GM19468 (cell line): ENCODE results near the gene CYREN.

Experiments used
- ATAC-seq: cut with Tn5 transposase; IDR thresholded peaks from one replicate; pipeline ENCODE4 v1.9.1; 2021; ENCODE audit warnings: mild to moderate bottlenecking, moderate library complexity, moderate number of reproducible peaks; ENCODE audit not compliant: unreplicated experiment; ENCODE audit errors: extremely low read depth

Gene CYREN

GRCh38 chr7:135197906-135198655 is 27.6 kb upstream of the CYREN start:
- no peak for ATAC-seq

- no peak for ATAC-seq
These were observed 26.8 kb upstream of the CYREN start for GRCh38 chr7:135197343-135197742.

- no peak for ATAC-seq
These were observed 25.6 kb upstream of the CYREN start for GRCh38 chr7:135195968-135196629.

DNA sequence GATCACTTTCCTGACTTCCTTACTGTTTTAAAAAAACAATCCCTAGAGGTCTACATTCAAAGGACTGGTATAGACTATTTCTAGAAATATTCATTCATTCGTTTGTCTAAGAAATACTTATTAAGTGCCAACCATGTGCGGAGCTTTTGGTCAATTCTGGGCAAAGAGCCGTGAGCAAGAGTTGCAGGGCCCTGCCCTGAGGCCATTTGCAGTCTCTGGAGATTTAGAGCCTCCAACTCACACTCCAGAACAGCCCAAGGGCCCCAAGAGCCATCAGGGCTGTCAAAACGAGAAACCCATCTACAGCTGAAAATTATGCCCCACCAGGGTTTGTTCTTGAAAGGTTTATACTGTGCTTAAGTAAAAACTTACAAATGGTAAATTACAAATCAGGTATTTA is 24.6 kb upstream of the CYREN start:
- no peak for ATAC-seq

DNA sequence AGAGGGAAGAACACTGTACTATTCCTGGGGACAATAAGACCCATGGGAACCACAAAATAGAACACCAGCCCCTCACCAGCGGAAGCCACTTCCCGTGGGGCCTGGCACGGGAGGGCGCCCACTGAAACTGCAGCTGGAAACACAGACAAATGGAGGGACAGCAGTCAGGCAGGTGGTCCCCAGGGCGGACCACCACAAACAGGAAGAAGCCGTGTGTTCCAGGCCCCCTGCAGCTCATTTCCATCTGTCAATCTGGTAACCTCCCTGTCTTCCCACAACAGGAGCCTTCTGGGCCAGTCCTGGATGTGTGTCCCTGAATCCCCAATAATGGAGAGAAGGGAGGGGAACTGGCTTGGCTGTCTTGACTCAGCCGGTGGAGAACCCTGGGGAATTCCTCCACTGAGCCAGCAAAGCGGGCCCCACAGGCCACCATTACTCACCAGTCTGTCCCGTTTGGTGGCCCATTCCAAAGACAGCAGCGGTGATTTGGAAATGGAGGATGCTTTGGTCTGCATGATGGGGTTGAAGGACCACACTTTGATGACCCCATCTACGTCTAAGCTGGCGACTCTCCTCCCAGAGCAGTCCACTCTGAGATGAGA is 24.1 kb upstream of the CYREN start:
- no peak for ATAC-seq

DNA sequence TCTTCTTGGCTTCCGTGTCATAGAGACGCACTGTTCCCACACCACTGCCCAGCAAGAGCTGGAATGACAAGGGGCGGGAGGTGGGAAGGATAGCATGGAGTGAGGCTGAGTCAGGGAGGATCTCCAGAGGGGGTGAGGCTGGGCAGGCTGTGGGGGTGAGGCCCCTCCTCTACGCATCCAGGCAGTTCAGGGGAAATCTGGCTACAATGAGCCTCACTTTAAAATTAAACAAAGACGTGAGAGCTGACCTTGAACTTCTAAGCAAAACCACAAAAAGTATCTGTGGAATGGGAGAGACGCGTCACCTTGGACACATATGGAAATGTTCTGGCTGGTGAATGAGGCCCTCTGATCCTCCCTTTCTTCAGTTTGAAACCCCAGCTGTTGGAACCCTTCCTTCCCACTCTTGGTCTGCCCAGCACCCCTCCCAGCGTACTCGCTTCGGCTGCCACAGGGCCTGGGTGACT is 23.1 kb upstream of the CYREN start:
- ATAC-seq: no peak

GRCh38 chr7:135192914-135193536 is 22.5 kb upstream of the CYREN start:
- no peak for ATAC-seq

DNA sequence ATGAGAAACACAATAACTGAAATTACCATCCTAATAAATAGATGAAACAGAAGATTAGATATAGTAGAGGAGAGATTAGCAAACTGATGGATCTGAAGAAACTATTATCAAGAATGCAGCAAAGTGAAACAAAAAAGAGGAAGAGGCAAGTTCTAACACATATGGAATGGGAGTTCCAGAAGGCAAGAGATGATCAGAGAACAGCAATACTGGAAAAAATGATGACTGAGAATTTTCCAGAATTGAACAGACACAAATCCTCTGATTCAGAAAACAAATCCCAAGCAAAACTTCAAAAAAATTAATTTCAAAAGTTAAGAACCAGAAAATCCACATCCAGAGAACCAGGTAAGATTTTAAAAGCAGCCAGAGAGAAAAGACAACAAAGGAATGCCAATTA is 20.2 kb upstream of the CYREN start:
- ATAC-seq: no peak

GRCh38 chr7:135189961-135190360 is 19.5 kb upstream of the CYREN start:
- no peak for ATAC-seq

GRCh38 chr7:135189221-135189662 is 18.7 kb upstream of the CYREN start:
- no peak for ATAC-seq

DNA sequence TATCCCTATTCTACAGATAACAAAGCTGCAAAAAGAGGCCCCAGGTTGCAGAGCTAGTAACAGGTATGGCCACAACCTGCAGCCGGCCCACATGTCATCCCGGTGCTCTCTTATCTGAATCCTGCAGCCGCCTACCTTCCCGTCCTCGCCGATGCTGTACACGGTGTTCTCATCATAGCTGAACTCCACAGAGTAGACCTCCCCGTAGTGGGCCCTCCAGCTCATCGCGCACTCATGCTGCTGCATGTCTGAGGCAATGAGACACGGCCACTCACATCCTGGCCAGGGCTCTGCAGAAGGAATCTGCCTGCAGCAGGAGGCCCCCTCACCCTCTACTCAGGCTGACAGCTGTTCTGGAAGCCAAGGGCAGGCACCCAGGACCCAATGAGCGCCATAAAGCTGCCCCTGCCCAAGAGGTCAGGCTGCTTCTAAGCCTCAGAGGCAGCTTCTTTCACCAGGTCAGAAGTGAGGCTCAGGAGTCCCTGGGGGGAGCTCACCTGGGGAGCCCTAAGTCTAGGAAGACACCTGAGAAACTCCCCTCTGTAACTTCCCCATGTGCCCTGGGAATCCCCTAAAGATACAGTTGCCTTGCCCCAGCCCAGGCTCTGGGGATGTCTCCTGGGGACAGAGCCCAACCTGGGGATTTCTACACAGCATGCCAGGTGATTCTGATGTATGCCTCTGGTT is 17.9 kb upstream of the CYREN start:
- ATAC-seq: no peak

DNA sequence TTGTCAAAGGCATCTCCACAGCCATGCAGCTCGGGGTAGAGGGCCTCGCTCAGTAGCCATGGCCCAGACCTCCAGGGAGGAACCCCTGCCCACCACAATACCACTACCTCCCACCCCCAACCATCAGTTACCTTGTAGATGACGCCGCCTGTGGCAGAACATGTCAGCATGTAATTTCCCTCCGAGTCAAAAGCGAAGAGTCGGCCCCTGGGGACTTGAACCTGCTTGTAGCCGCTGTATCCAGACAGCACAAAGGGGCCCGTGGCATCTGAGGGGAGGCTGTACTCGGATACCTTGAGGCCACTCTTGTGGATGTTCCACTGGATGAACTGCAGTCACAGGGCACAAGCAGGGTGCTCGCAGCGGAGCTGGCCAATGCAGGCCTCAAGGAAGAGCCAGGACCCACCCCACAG is 16.3 kb upstream of the CYREN start:
- ATAC-seq: no peak

GRCh38 chr7:135186261-135186540 is 15.7 kb upstream of the CYREN start:
- no peak for ATAC-seq

- ATAC-seq: no peak
These were observed 15.2 kb upstream of the CYREN start for GRCh38 chr7:135185471-135186260.

DNA sequence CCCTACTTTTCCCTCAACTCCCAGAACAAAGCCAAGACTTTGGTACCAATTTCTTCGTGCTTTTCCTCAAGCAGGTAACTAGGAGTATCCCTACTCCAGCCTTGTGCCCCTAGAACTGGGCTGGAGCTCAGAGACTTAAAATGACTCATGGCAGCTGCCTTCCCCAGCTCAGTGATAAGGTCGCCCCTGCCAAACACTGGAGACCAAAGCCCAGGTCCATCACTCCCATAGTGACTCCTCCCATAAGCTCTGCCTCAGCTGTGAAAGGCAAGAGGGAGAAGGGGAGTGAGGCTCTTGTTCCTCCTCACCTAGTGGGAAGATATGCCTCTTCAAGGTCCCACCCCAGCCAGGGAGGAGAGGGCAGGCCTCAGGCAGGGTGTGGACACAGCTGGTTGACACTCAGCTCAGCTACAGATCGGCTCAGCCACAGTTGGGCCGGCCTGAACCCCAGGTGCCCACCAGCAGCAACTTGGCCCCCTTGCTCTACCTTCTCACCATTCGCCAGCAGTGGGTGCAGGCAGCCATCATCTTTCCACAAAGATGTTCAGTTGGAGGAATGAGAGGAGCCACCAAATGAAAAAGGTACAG is 13.8 kb upstream of the CYREN start:
- ATAC-seq: no peak

- no peak for ATAC-seq
These were observed 13.0 kb upstream of the CYREN start for GRCh38 chr7:135183478-135183877.

GRCh38 chr7:135181929-135182678 is 11.6 kb upstream of the CYREN start:
- no peak for ATAC-seq

DNA sequence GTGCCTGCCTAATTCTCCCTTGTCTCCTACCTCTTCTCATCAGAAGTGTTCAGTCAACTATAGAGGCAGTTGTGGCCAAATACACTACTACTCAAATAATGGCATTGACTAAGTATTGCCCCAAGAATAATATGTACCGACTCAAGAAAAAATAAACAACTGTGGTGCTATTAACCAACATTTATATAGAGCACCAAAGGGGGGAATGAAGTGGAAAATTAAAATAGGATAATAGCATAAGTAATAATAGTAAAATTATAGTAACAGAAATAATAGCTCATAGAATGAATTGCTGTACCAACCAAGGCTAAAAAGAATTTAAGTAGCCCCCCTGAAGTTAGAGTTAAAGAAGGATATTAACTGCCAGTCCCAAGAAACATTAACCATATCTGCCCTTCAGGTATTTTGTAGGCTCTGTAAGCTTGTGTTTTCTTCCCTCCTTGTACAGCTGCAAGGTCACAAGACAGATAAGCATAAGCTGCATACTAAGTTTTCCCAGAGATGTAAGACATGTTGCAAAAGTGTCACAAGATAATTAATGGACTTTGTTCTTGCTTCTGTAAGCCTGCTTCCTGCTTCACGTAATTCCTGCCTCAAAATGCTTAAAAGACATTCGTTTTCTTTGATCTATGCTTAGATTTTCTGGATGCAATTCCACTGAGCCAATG is 10.9 kb upstream of the CYREN start:
- ATAC-seq: no peak
